RWPE2 (cell line): ENCODE measurements around the gene AR.
"Not testable (repeated sequence)": the region's sequence is repeated elsewhere in the genome, so short reads cannot be mapped to it uniquely, and the experiment has no call there.

Source experiments
- ATAC-seq: fragments of 200-7000 bp; cut with Tn5 transposase; 3 replicates; pipeline ENCODE4 v1.9.1; 2021; ENCODE audit warnings: low read depth
- DNase-seq: peaks from one replicate; pipeline ENCODE4 v3.0.0-alpha.2; 2020; ENCODE audit warnings: low spot score
- H3K27ac ChIP-seq: fragments of 450-650 bp; 2 replicates; pipeline ENCODE4 v1.5.1; 2017; ENCODE audit warnings: mild to moderate bottlenecking; ENCODE audit not compliant: poor library complexity, severe bottlenecking
- H3K27me3 ChIP-seq: fragments of 250-450 bp; sonication (Bioruptor Pico); 2 replicates; pipeline ENCODE4 v1.5.1; 2021; ENCODE audit warnings: mild to moderate bottlenecking, moderate library complexity; ENCODE audit not compliant: insufficient read depth, poor library complexity, severe bottlenecking
- H3K36me3 ChIP-seq: fragments of 250-450 bp; sonication (Bioruptor Pico); 2 replicates; pipeline ENCODE4 v1.5.1; 2020; ENCODE audit warnings: low read depth, mild to moderate bottlenecking, moderate library complexity
- H3K4me1 ChIP-seq: fragments of 250-450 bp; sonication (Bioruptor Pico); 2 replicates; pipeline ENCODE4 v1.5.1; 2021; ENCODE audit warnings: mild to moderate bottlenecking, moderate library complexity; ENCODE audit not compliant: insufficient read depth, poor library complexity, severe bottlenecking
- H3K4me3 ChIP-seq: fragments of 250-450 bp; sonication (Bioruptor Pico); 2 replicates; pipeline ENCODE4 v1.5.1; 2021; ENCODE audit warnings: mild to moderate bottlenecking, moderate library complexity; ENCODE audit not compliant: severe bottlenecking
- H3K9me3 ChIP-seq: fragments of 250-450 bp; sonication (Bioruptor Pico); 2 replicates; pipeline ENCODE4 v1.5.1; 2021; ENCODE audit warnings: mild to moderate bottlenecking, moderate library complexity; ENCODE audit not compliant: severe bottlenecking
- CTCF ChIP-seq: fragments of 450-650 bp; IDR thresholded peaks from one replicate; pipeline ENCODE4 v1.5.1; 2017; ENCODE audit warnings: mild to moderate bottlenecking, moderate library complexity; ENCODE audit not compliant: poor library complexity, severe bottlenecking

AR gene

GRCh38 chrX:67654301-67654700, 110.5 kb downstream of the AR start:
- Histone ChIP-seq H3K4me3 (no peak overlapping the region), H3K27ac (no peak overlapping the region), H3K36me3 (no peaks in the 10 kb centered on the region), H3K4me1 (no peaks in the 10 kb centered on the region), H3K9me3 (no peaks in the 10 kb centered on the region), H3K27me3 (no peaks in the 10 kb centered on the region)
- ATAC-seq (no peak), DNase-seq (no peak)
- TF ChIP-seq CTCF: no peak

GRCh38 chrX:67665583-67665982, 121.8 kb downstream of the AR start:
- no peak for TF ChIP-seq CTCF
- DNase-seq (no peak), ATAC-seq (no peak)
- H3K27me3 ChIP-seq: no peaks in the 10 kb centered on the region
- H3K4me3 ChIP-seq: no peak overlapping the region
- no peaks in the 10 kb centered on the region for H3K36me3 ChIP-seq
- no peaks in the 10 kb centered on the region for H3K4me1 ChIP-seq
- H3K27ac ChIP-seq: no peak overlapping the region
- no peaks in the 10 kb centered on the region for H3K9me3 ChIP-seq

- H3K27ac ChIP-seq, H3K27me3 ChIP-seq, H3K4me3 ChIP-seq, H3K36me3 ChIP-seq, DNase-seq, H3K4me1 ChIP-seq, ATAC-seq, H3K9me3 ChIP-seq: not testable (repeated sequence)
Observed at GRCh38 chrX:67670717-67671116, 126.9 kb downstream of the AR start.

GRCh38 chrX:67673741-67674274, 130.0 kb downstream of the AR start:
- H3K27me3 ChIP-seq: no peaks in the 10 kb centered on the region
- no peak for DNase-seq
- no peak for TF ChIP-seq CTCF
- H3K9me3 ChIP-seq: no peaks in the 10 kb centered on the region
- H3K4me1 ChIP-seq: no peaks in the 10 kb centered on the region
- ATAC-seq: no peak
- no peak overlapping the region for H3K27ac ChIP-seq
- no peaks in the 10 kb centered on the region for H3K36me3 ChIP-seq
- H3K4me3 ChIP-seq: no peak overlapping the region

GRCh38 chrX:67674741-67675140, 130.9 kb downstream of the AR start:
- Histone ChIP-seq H3K4me1 (no peaks in the 10 kb centered on the region), H3K27ac (no peak overlapping the region), H3K9me3 (no peaks in the 10 kb centered on the region), H3K36me3 (no peaks in the 10 kb centered on the region), H3K27me3 (no peaks in the 10 kb centered on the region), H3K4me3 (no peak overlapping the region)
- ATAC-seq: no peak
- no peak for TF ChIP-seq CTCF
- DNase-seq: no peak
